Fibroblast of lung (primary cell): Measurements from ENCODE around the gene PGAP3. TPM values are rescaled to one million over a fixed set of nuclear protein-coding genes. Genes with fewer than 3 reads are reported as not detected.

Experiments used
- DNase-seq, 2 donors: peaks; one replicate each; pipeline versions ENCODE4 v3.0.0 to v3.0.0-alpha.2; 2010; ENCODE audit warnings: low read depth in 2 of 2
- H2AFZ ChIP-seq: 2 replicates; pipeline ENCODE4 v1.5.1; 2012; ENCODE audit warnings: low read length, control low read depth, inconsistent platforms
- H3K27ac ChIP-seq: 2 replicates; pipeline ENCODE4 v1.5.1; 2011; ENCODE audit warnings: low read length, control low read depth; ENCODE audit not compliant: insufficient read depth
- H3K27me3 ChIP-seq: 2 replicates; pipeline ENCODE4 v1.5.1; 2011; ENCODE audit warnings: mild to moderate bottlenecking, low read length; ENCODE audit not compliant: control insufficient read depth, insufficient read depth
- H3K36me3 ChIP-seq: 2 replicates; pipeline ENCODE4 v1.5.1; 2011; ENCODE audit warnings: low read length; ENCODE audit not compliant: control insufficient read depth, insufficient read depth
- H3K4me1 ChIP-seq: 2 replicates; pipeline ENCODE4 v1.5.1; 2011; ENCODE audit warnings: low read length; ENCODE audit not compliant: control insufficient read depth, insufficient read depth; ENCODE audit errors: extremely low read depth
- H3K4me2 ChIP-seq: 2 replicates; pipeline ENCODE4 v1.5.1; 2011; ENCODE audit warnings: low read length, control low read depth; ENCODE audit not compliant: insufficient read depth; ENCODE audit errors: extremely low read depth
- H3K4me3 ChIP-seq, 4 experiments: fragments of 200-600 bp in 1 of 4; sonication (generic) in 1 of 4; replicated peaks in 1 of 4; 2 replicates each; pipeline ENCODE4 v1.5.1; 2011 to 2016; ENCODE audit warnings: low read length in 4 of 4, low read depth in 3 of 4, mild to moderate bottlenecking in 3 of 4, control low read depth in 2 of 4, inconsistent platforms in 1 of 4, mixed read lengths in 1 of 4; ENCODE audit not compliant: insufficient read depth in 1 of 4; ENCODE audit errors: control extremely low read depth in 1 of 4
- H3K79me2 ChIP-seq: 2 replicates; pipeline ENCODE4 v1.5.1; 2012; ENCODE audit warnings: mild to moderate bottlenecking, low read length, inconsistent platforms; ENCODE audit not compliant: control insufficient read depth, insufficient read depth
- H3K9ac ChIP-seq: 2 replicates; pipeline ENCODE4 v1.5.1; 2011; ENCODE audit warnings: mild to moderate bottlenecking, low read length, control low read depth; ENCODE audit not compliant: insufficient read depth
- H3K9me3 ChIP-seq: 2 replicates; pipeline ENCODE4 v1.5.1; 2012; ENCODE audit warnings: low read depth, low read length; ENCODE audit not compliant: control insufficient read depth, insufficient read depth
- H4K20me1 ChIP-seq: 2 replicates; pipeline ENCODE4 v1.5.1; 2011; ENCODE audit warnings: low read length; ENCODE audit not compliant: control insufficient read depth, insufficient read depth; ENCODE audit errors: extremely low read depth
- EZH2 ChIP-seq: IDR thresholded peaks from 2 replicates; pipeline ENCODE4 v1.5.1; 2012; ENCODE audit warnings: low read length, control low read depth, mild to moderate bottlenecking; ENCODE audit errors: missing control alignments
- polyA plus RNA-seq, 2 donors: library from polyadenylated mRNA; depleted of rRNA in 1 of 2; stranded (reverse) in 1 of 2; unstranded in 1 of 2; fragments of >200 nt; gene quantifications; 2 replicates each; pipeline ENCODE4 v1.2.1, GENCODE V29; 2011 to 2012; ENCODE audit warnings: missing spikeins in 1 of 2
- total RNA-seq: library from RNA; depleted of rRNA; stranded (reverse); fragments of >200 nt; gene quantifications from 2 replicates; pipeline ENCODE4 v1.2.1, GENCODE V29; 2014
- TF ChIP-seq, protein P1 (sequence below), 2 donors: IDR thresholded peaks in 1 of 2; conservative IDR thresholded peaks in 1 of 2; 1 replicate in 1 of 2; 2 replicates in 1 of 2; pipeline ENCODE4 v1.5.1; 2011 to 2012; ENCODE audit warnings: low read length in 2 of 2, control low read depth in 1 of 2, inconsistent platforms in 1 of 2, low read depth in 1 of 2, mild to moderate bottlenecking in 1 of 2

PGAP3 gene
- total and polyA plus RNA-seq, 2 donors (not counting 1 experiment from before 2014, with no cell fraction given): 7.9 to 8.8 TPM

DNA sequence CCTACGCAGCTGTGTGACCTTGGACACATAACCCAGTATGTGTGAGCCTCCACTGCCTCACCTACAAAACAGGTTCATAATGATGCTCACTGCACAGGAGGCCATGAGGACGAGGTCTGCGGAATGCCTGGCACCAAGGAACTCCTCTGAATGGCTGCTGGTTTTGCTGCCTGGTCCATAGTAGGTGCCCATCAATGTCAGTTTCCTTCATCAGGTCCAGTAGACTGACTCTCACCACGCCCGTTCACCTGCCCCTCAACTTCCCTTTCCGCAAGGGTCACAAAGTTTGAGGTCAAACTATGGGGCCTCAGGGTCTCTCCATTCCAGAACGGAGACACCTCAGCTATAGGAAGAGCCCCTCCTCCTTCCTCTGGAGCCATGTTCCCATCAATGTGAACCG is 10.8 kb downstream of the PGAP3 start:
- H3K4me1 ChIP-seq: no peaks in the 10 kb centered on the region
- no peaks in the 10 kb centered on the region for H3K36me3 ChIP-seq

DNA sequence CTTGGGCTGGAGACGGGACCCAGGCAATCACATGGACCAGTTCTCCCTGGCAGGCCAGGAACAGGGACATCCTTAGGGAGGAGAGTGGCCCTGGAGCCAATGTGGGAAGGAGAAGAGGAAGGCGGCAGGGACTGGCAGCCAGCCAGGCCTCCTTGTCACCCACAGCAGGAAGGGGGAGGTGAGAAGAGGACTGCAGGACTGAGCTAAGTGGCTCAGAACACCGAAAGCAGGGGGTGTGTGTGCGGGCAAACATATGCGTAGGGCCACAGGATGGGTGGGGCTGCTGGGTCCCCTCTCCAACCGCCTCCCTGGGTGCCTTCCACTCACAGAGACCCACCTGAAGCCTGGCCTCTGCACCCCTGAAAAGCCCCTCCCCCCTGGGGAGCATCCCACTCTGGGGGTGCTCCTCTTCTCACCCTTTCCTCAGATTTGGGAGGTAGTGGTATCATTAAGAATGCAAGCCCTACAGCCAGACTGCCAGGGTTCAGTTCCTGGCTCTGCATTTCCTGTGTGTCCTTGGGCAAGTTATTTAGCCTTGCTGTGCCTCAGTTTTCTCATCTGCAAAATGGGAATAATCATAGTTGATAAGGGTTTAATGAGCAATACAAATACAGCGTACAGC is 11.5 kb downstream of the PGAP3 start:
- no peak overlapping the region for H2AFZ ChIP-seq
- no peaks in the 10 kb centered on the region for H3K79me2 ChIP-seq
- no peak overlapping the region for H3K4me2 ChIP-seq
- H3K4me3 ChIP-seq: no peak overlapping the region
- no peaks in the 10 kb centered on the region for H3K4me1 ChIP-seq
- no peaks in the 10 kb centered on the region for H3K9me3 ChIP-seq
- TF ChIP-seq, protein P1, sequence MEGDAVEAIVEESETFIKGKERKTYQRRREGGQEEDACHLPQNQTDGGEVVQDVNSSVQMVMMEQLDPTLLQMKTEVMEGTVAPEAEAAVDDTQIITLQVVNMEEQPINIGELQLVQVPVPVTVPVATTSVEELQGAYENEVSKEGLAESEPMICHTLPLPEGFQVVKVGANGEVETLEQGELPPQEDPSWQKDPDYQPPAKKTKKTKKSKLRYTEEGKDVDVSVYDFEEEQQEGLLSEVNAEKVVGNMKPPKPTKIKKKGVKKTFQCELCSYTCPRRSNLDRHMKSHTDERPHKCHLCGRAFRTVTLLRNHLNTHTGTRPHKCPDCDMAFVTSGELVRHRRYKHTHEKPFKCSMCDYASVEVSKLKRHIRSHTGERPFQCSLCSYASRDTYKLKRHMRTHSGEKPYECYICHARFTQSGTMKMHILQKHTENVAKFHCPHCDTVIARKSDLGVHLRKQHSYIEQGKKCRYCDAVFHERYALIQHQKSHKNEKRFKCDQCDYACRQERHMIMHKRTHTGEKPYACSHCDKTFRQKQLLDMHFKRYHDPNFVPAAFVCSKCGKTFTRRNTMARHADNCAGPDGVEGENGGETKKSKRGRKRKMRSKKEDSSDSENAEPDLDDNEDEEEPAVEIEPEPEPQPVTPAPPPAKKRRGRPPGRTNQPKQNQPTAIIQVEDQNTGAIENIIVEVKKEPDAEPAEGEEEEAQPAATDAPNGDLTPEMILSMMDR (conservative IDR thresholded peaks at IDR 0.05 in 1 of 2, IDR thresholded peaks at IDR 0.05 in 1 of 2; ENCODE audit: low read depth in 1 of 2, low read length in 2 of 2): no peak
- TF ChIP-seq EZH2: no peak
- H4K20me1 ChIP-seq: no peaks in the 10 kb centered on the region
- peaks cover 6% of the 10 kb centered on the region for H3K27me3 ChIP-seq
- DNase-seq: no peak
- H3K9ac ChIP-seq: no peak overlapping the region
- no peaks in the 10 kb centered on the region for H3K36me3 ChIP-seq
- H3K27ac ChIP-seq: no peak overlapping the region

More for the DNA sequence above, 10.8 kb downstream of the PGAP3 start:
- H3K9me3 ChIP-seq: no peaks in the 10 kb centered on the region
- H3K9ac ChIP-seq: no peak overlapping the region
- no peaks in the 10 kb centered on the region for H4K20me1 ChIP-seq
- no peaks in the 10 kb centered on the region for H3K27me3 ChIP-seq
- no peak overlapping the region for H2AFZ ChIP-seq
- DNase-seq: no peak
- no peak overlapping the region for H3K4me3 ChIP-seq
- no peak overlapping the region for H3K4me2 ChIP-seq
- no peaks in the 10 kb centered on the region for H3K79me2 ChIP-seq
- no peak for TF ChIP-seq EZH2
- TF ChIP-seq, protein P1 (conservative IDR thresholded peaks at IDR 0.05 in 1 of 2, IDR thresholded peaks at IDR 0.05 in 1 of 2; ENCODE audit: low read depth in 1 of 2, low read length in 2 of 2): no peak
- H3K27ac ChIP-seq: no peak overlapping the region

DNA sequence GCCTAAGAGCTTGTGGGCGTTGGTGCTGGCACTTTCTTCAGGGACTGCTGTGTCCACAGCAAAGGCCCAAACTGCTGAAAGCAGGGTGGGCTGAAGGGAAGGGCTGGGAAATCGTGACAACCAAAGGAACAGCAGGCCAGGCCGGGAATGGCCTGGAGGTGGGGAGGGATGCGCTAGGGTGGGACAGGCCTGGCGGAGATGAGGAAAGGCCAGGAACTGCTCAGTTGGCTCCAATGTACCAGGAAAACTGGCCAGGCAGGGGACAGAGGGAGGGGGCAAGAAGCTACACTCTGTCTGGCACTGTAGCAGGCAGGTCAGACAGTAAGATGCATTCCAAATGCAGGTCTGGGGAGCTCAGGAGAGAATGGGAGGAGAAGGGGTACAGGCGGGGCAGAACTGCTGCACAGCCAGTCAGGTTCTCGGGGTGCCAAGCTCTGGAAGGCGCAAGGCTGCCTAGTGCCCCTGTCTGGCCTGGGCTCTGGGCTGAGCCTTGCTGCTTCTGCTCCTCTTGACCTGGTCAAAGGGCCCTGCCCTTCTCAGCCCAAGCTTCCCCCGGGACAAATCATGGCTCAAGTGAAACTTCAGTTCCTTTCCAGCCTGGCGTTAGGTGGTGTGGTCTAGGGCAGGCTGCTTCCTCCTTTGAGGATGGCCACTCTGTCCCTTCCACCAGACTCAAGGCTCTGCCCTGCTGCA is 12.3 kb downstream of the PGAP3 start:
- Histone ChIP-seq H4K20me1 (no peaks in the 10 kb centered on the region), H3K4me1 (no peaks in the 10 kb centered on the region), H3K79me2 (no peaks in the 10 kb centered on the region), H3K4me3 (no peak overlapping the region), H3K4me2 (no peak overlapping the region), H2AFZ (no peak overlapping the region), H3K9me3 (no peaks in the 10 kb centered on the region), H3K27me3 (peaks cover 14% of the 10 kb centered on the region), H3K9ac (no peak overlapping the region), H3K27ac (no peak overlapping the region), H3K36me3 (no peaks in the 10 kb centered on the region)
- no peak for TF ChIP-seq EZH2
- TF ChIP-seq, protein P1 (conservative IDR thresholded peaks at IDR 0.05 in 1 of 2, IDR thresholded peaks at IDR 0.05 in 1 of 2; ENCODE audit: low read depth in 1 of 2, low read length in 2 of 2): no peak
- no peak for DNase-seq
